GM12878 (cell line): ENCODE results near the gene LHB. TPM values are rescaled to one million over a fixed set of nuclear protein-coding genes. Genes with fewer than 3 reads are reported as not detected.

Source experiments
- ATAC-seq: fragments of 200-7000 bp; cut with Tn5 transposase; 3 replicates; pipeline ENCODE4 v1.9.1; 2020; ENCODE audit warnings: mild to moderate bottlenecking, moderate library complexity
- BruUV-seq: library from RNA; stranded (reverse); fragments of 400-500 nt; replicated peaks from 2 replicates; lab custom pipeline; 2021; lab: Mats Ljungman, UMichigan
- CTCF ChIA-PET: fragments of 300-600 bp; sonication (Branson Sonifier 250); formaldehyde crosslinking; extraction: SDS; loops from one replicate; lab custom pipeline; 2021; ENCODE audit warnings: inconsistent platforms; lab: Yijun Ruan, JAX
- POLR2A ChIA-PET: fragments of 350-600 bp; formaldehyde crosslinking; extraction: SDS; loops from one replicate; lab custom pipeline; 2021; ENCODE audit warnings: inconsistent platforms; lab: Charles Lee
- RAD21 ChIA-PET: fragments of 300-600 bp; sonication (Branson Sonifier 250); formaldehyde crosslinking; loops from one replicate; lab custom pipeline; 2023; ENCODE audit warnings: antibody characterized with exemption; ENCODE audit not compliant: unreplicated experiment; lab: Charles Lee
- SMC1A ChIA-PET: fragments of 300-600 bp; sonication (Branson Sonifier 250); formaldehyde crosslinking; loops from one replicate; lab custom pipeline; 2023; ENCODE audit not compliant: unreplicated experiment, uncharacterized antibody; lab: Charles Lee
- DNase-seq: peaks from one replicate; pipeline ENCODE4 v3.0.0-alpha.2; 2011; ENCODE audit warnings: low read depth, low spot score
- FAIRE-seq: peaks from 3 replicates; lab custom pipeline; 2011; peaks lifted over from hg19 to GRCh38; lab: Jason Lieb, UNC
- H2AFZ ChIP-seq: 2 replicates; pipeline ENCODE4 v1.6.0; 2011; ENCODE audit warnings: low read depth, low read length, control low read depth; ENCODE audit not compliant: control insufficient read depth
- H3K27ac ChIP-seq: 2 replicates; pipeline ENCODE4 v1.5.1; 2011; ENCODE audit warnings: control low read depth; ENCODE audit not compliant: control insufficient read depth, insufficient read depth
- H3K27me3 ChIP-seq, 2 experiments: replicated peaks in 1 of 2; 2 replicates each; pipeline versions ENCODE4 v1.6.0 to v1.6.1; 2011; ENCODE audit warnings: low read length in 1 of 2; ENCODE audit not compliant: control insufficient read depth in 2 of 2, insufficient read depth in 2 of 2
- H3K36me3 ChIP-seq, 2 experiments: 2 replicates each; pipeline ENCODE4 v1.5.1; 2011; ENCODE audit warnings: low read length in 1 of 2; ENCODE audit not compliant: control insufficient read depth in 2 of 2, insufficient read depth in 2 of 2
- H3K4me1 ChIP-seq: 2 replicates; pipeline ENCODE4 v1.6.1; 2011; ENCODE audit warnings: mild to moderate bottlenecking, low read length, moderate library complexity, mixed read lengths; ENCODE audit not compliant: control insufficient read depth, insufficient read depth
- H3K4me2 ChIP-seq: 2 replicates; pipeline ENCODE4 v1.6.0; 2011; ENCODE audit warnings: control low read depth; ENCODE audit not compliant: control insufficient read depth, insufficient read depth
- H3K4me3 ChIP-seq: fragments of 200-600 bp; sonication (generic); 2 replicates; pipeline ENCODE4 v1.5.1; 2016
- H3K79me2 ChIP-seq: 2 replicates; pipeline ENCODE4 v1.6.0; 2011; ENCODE audit warnings: low read length; ENCODE audit not compliant: control insufficient read depth, insufficient read depth
- H3K9ac ChIP-seq: 2 replicates; pipeline ENCODE4 v1.8.0; 2011; ENCODE audit warnings: low read length, control low read depth, mixed read lengths; ENCODE audit not compliant: control insufficient read depth, insufficient read depth
- H3K9me3 ChIP-seq: replicated peaks from 3 replicates; pipeline ENCODE4 v1.5.1; 2011; ENCODE audit warnings: mild to moderate bottlenecking, low read length; ENCODE audit not compliant: control insufficient read depth, insufficient read depth
- H4K20me1 ChIP-seq: 2 replicates; pipeline ENCODE4 v1.6.0; 2011; ENCODE audit not compliant: control insufficient read depth, insufficient read depth
- BCL11A ChIP-seq: IDR thresholded peaks from 2 replicates; pipeline ENCODE4 v1.6.1; 2011; ENCODE audit warnings: low read depth, low read length
- CHD4 ChIP-seq: fragments of 200-600 bp; sonication (generic); IDR thresholded peaks from 2 replicates; pipeline ENCODE4 v1.6.1; 2016; ENCODE audit warnings: mild to moderate bottlenecking
- CREB1 ChIP-seq: IDR thresholded peaks from 2 replicates; pipeline ENCODE4 v1.6.1; 2012; ENCODE audit warnings: low read depth, mild to moderate bottlenecking, inconsistent platforms
- ETV6 ChIP-seq, 2 experiments: fragments of 450-650 bp in 1 of 2; IDR thresholded peaks in 1 of 2; conservative IDR thresholded peaks in 1 of 2; 2 replicates each; pipeline ENCODE4 v1.6.1; 2014; ENCODE audit warnings: antibody characterized with exemption in 1 of 2, borderline replicate concordance in 1 of 2, low read depth in 1 of 2, mild to moderate bottlenecking in 1 of 2, moderate library complexity in 1 of 2
- JUND ChIP-seq: IDR thresholded peaks from 2 replicates; pipeline ENCODE4 v1.6.1; 2012; ENCODE audit warnings: low read depth, mild to moderate bottlenecking, low read length, improper control_type of control experiment, moderate library complexity
- MEF2A ChIP-seq: IDR thresholded peaks from 2 replicates; pipeline ENCODE4 v1.6.1; 2011; ENCODE audit warnings: low read depth, mild to moderate bottlenecking, low read length, moderate library complexity; ENCODE audit not compliant: insufficient read depth
- NFIC ChIP-seq: IDR thresholded peaks from 2 replicates; pipeline ENCODE4 v1.6.1; 2012; ENCODE audit warnings: low read depth, mild to moderate bottlenecking, inconsistent platforms, low read length, moderate library complexity
- RB1 ChIP-seq: fragments of 450-650 bp; formaldehyde crosslinking; IDR thresholded peaks from 2 replicates; pipeline ENCODE4 v1.6.1; 2017; ENCODE audit warnings: mild to moderate bottlenecking, borderline replicate concordance
- SIN3A ChIP-seq: IDR thresholded peaks from 2 replicates; pipeline ENCODE4 v1.6.1; 2012; ENCODE audit warnings: low read depth, low read length, improper control_type of control experiment
- WGBS: methylation state at CpG from one replicate; pipeline ENCODE4 v1.1.6; 2016; ENCODE audit warnings: low lambda C conversion rate; ENCODE audit not compliant: insufficient replicate concordance, insufficient coverage; ENCODE audit errors: missing lambda C conversion rate; 5-methylcytosine and 5-hydroxymethylcytosine counted together
- in situ Hi-C: fragments of 300-500 bp; cut with MboI; formaldehyde crosslinking; loops from 9 replicates; pipeline ENCODE4 v1.14.3; 2018; ENCODE audit warnings: mixed read lengths
- intact Hi-C: fragments of 100-400 bp; cut with micrococcal nuclease; formaldehyde crosslinking; loops from one replicate; pipeline ENCODE4 v1.14.2; 2022; ENCODE audit not compliant: unreplicated experiment
- polyA plus RNA-seq, 11 experiments: library from polyadenylated mRNA; depleted of rRNA in 4 of 11; unstranded in 6 of 11; stranded (reverse) in 5 of 11; fragments of >200 nt; fragmentation: Nextera tagmentation in 4 of 11; fragmentation: Illumina TruSeq in 1 of 11; extraction: Ambion mirVana in 4 of 11; extraction: Trizol in 1 of 11; gene quantifications; 1 replicate in 1 of 11; 2 replicates in 10 of 11; pipeline versions ENCODE4 v1.2.1 to v1.2.3, GENCODE V29; 2011 to 2016; ENCODE audit warnings: inconsistent platforms in 2 of 11, missing spikeins in 2 of 11, low read depth in 1 of 11
- total RNA-seq, 4 experiments: library from RNA; depleted of rRNA in 3 of 4; stranded (reverse); fragments of >200 nt in 3 of 4; fragmentation: Illumina TruSeq in 1 of 4; extraction: Trizol in 1 of 4; gene quantifications; 2 replicates each; pipeline versions ENCODE4 v1.2.1 to v1.2.3, GENCODE V29; 2013 to 2021

LHB gene
- total and polyA plus RNA-seq, 10 of the 15 experiments (the other 5 are each of a cell fraction or from before 2014, with no cell fraction given), result 0.20 to 0.72 (median 0.46) TPM; not detected in 5

GRCh38 chr19:49014123-49014869 is 2.6 kb downstream of the LHB start:
- in situ Hi-C loops, result no loop called here
- intact Hi-C loops, result no loop called here
- Histone ChIP-seq H3K27ac (no peak overlapping the region), H3K4me1 (peaks cover 5% of the 10 kb centered on the region), H3K9me3 (no peaks in the 10 kb centered on the region), H3K4me2 (no peak overlapping the region), H2AFZ (no peak overlapping the region), H3K9ac (no peak overlapping the region), H3K36me3 (peaks cover 7 to 17% of the 10 kb centered on the region in 2 experiments), H4K20me1 (no peaks in the 10 kb centered on the region), H3K4me3 (no peak overlapping the region), H3K27me3 (no peaks in the 10 kb centered on the region), H3K79me2 (no peaks in the 10 kb centered on the region)
- no TSS peak for BruUV-seq
- FAIRE-seq (no peak), DNase-seq (no peak), ATAC-seq (no peak)
- ChIA-PET CTCF (no interaction called here), RAD21 (no interaction called here), POLR2A (no interaction called here), SMC1A (no interaction called here)
- TF ChIP-seq BCL11A (no peak), NFIC (no peak), SIN3A (no peak), JUND (no peak)
- 95% methylated on average over 32 of the region's 32 CpGs for WGBS

DNA sequence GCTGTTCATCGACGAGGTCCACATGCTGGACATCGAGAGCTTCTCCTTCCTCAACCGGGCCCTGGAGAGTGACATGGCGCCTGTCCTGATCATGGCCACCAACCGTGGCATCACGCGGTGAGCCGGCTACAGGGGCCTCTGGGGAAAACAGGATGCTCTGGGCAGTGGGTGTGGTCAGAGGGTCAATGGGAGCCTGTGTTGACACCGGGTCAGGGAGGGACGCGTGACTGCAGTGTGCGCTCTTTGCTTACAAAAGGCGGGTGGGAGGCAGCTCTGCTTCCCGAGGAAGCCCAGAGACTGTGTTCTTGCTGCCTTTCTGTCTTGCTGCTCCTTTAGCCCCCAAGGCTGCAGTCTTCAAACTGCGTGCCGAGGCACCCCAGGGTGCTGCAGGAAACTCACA is 5.7 kb downstream of the LHB start:
- Histone ChIP-seq H3K4me3 (no peak overlapping the region), H3K4me2 (no peak overlapping the region), H3K27ac (no peak overlapping the region), H3K9ac (no peak overlapping the region), H2AFZ (no peak overlapping the region), H4K20me1 (no peaks in the 10 kb centered on the region), H3K9me3 (no peaks in the 10 kb centered on the region), H3K27me3 (no peaks in the 10 kb centered on the region), H3K79me2 (no peaks in the 10 kb centered on the region), H3K36me3 (peaks cover 14 to 22% of the 10 kb centered on the region in 2 experiments), H3K4me1 (no peaks in the 10 kb centered on the region)
- TF ChIP-seq RB1 (no peak), ETV6 (conservative IDR thresholded peaks at IDR 0.05 in 1 of 2, IDR thresholded peaks at IDR 0.05 in 1 of 2; ENCODE audit: borderline replicate concordance in 1 of 2, low read depth in 1 of 2) (no peak), CREB1 (no peak), CHD4 (no peak), MEF2A (no peak)
- POLR2A ChIA-PET, result interaction anchor here (1.0 kb wide), 1 partner anchor 47 kb away, joined by 3 read pairs; no protein-coding TSS in a partner anchor
- RAD21 ChIA-PET, result no interaction called here
- no TSS peak for BruUV-seq
- intact Hi-C loops (no loop called here), in situ Hi-C loops (no loop called here)
- no peak for FAIRE-seq
- ATAC-seq, result no peak
- WGBS, result 92% methylated on average over 17 of the region's 17 CpGs
- no peak for DNase-seq
- SMC1A ChIA-PET, result no interaction called here
- CTCF ChIA-PET, result no interaction called here
